HG03097 (cell line): ENCODE results near the gene TBC1D22B.
"Not testable (repeated sequence)": the region's sequence is repeated elsewhere in the genome, so short reads cannot be mapped to it uniquely, and the experiment has no call there.

Source experiments
- ATAC-seq: cut with Tn5 transposase; IDR thresholded peaks from one replicate; pipeline ENCODE4 v1.9.1; 2021; ENCODE audit not compliant: unreplicated experiment, low FRiP score

Gene TBC1D22B

GRCh38 chr6:37299990-37300389 is 42.4 kb downstream of the TBC1D22B start:
- ATAC-seq, result no peak

GRCh38 chr6:37302086-37302686 is 44.6 kb downstream of the TBC1D22B start:
- ATAC-seq, result no peak

GRCh38 chr6:37303091-37303660 is 45.6 kb downstream of the TBC1D22B start:
- ATAC-seq, result no peak

- ATAC-seq, result no peak
These were observed 46.4 kb downstream of the TBC1D22B start for GRCh38 chr6:37303891-37304503.

GRCh38 chr6:37304766-37305165 is 47.2 kb downstream of the TBC1D22B start:
- no peak for ATAC-seq

GRCh38 chr6:37305841-37306425 is 48.4 kb downstream of the TBC1D22B start:
- no peak for ATAC-seq

- ATAC-seq, result no peak
These were observed 49.2 kb downstream of the TBC1D22B start for GRCh38 chr6:37306624-37307222.

- ATAC-seq, result not testable (repeated sequence)
These were observed 49.9 kb downstream of the TBC1D22B start for GRCh38 chr6:37307484-37307883.

GRCh38 chr6:37308069-37308815 is 50.7 kb downstream of the TBC1D22B start:
- no peak for ATAC-seq

- no peak for ATAC-seq
These were observed 51.5 kb downstream of the TBC1D22B start for GRCh38 chr6:37309046-37309445.

GRCh38 chr6:37309692-37310091 is 52.1 kb downstream of the TBC1D22B start:
- no peak for ATAC-seq

GRCh38 chr6:37310966-37311365 is 53.4 kb downstream of the TBC1D22B start:
- no peak for ATAC-seq

GRCh38 chr6:37311741-37312473 is 54.3 kb downstream of the TBC1D22B start:
- ATAC-seq, result no peak

GRCh38 chr6:37313723-37314486 is 56.3 kb downstream of the TBC1D22B start:
- ATAC-seq, result no peak

- ATAC-seq, result no peak
These were observed 57.0 kb downstream of the TBC1D22B start for GRCh38 chr6:37314487-37315156.

- no peak for ATAC-seq
These were observed 57.6 kb downstream of the TBC1D22B start for GRCh38 chr6:37315157-37315515.

GRCh38 chr6:37316071-37316470 is 58.5 kb downstream of the TBC1D22B start:
- no peak for ATAC-seq

- no peak for ATAC-seq
These were observed 59.9 kb downstream of the TBC1D22B start for GRCh38 chr6:37317312-37318038.
